GM18867 (cell line): ENCODE results near the gene PPP1R37.

Source experiments
- ATAC-seq: cut with Tn5 transposase; IDR thresholded peaks from one replicate; pipeline ENCODE4 v1.9.1; 2021; ENCODE audit warnings: mild to moderate bottlenecking, moderate library complexity; ENCODE audit not compliant: unreplicated experiment

Gene PPP1R37

DNA sequence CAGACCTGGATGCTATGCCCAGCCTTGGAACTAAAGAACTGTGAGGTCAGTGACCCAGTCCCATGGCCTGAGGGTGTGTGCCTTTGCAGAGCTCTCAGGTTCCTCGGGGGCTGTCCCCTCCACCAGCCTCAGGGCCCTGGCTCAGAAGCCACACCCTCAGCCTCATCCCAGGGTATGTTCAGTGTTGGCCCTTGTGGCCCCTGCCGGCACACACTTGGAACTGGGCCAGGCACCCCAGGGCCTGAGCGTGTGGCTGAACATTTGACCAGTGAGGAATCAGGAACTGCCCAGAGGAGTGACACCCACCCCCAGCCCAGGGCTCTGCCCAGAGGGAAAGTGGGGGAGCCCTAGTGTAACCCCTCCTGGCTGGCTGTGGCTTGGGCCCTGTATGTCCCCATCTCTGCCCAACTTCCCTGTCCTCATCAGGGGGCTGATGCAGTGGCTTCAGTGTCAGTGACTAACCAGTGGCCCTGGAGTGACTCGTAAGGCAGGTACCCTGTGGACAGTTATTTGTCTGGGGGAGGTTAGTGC is 57.8 kb downstream of the PPP1R37 start:
- no peak for ATAC-seq

DNA sequence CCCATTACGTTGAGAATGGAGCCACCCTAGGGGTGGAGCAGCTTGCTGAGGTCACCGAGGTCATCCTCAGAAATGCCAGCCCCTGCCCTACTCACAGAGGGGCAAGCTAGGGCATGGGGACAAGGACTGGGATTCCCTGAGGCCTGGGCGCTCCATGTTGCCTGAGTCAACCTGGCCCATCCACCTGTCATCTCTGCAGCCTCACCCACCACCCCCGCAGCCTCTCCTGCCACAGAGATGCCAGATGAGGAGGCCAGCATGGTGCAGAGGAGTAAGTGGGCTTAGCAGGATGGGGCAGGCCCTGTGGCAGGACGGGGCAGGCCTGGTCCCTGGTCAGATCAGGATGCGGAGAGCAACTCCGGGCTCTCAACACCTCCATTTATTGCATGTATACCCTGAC is 58.3 kb downstream of the PPP1R37 start:
- ATAC-seq: no peak

DNA sequence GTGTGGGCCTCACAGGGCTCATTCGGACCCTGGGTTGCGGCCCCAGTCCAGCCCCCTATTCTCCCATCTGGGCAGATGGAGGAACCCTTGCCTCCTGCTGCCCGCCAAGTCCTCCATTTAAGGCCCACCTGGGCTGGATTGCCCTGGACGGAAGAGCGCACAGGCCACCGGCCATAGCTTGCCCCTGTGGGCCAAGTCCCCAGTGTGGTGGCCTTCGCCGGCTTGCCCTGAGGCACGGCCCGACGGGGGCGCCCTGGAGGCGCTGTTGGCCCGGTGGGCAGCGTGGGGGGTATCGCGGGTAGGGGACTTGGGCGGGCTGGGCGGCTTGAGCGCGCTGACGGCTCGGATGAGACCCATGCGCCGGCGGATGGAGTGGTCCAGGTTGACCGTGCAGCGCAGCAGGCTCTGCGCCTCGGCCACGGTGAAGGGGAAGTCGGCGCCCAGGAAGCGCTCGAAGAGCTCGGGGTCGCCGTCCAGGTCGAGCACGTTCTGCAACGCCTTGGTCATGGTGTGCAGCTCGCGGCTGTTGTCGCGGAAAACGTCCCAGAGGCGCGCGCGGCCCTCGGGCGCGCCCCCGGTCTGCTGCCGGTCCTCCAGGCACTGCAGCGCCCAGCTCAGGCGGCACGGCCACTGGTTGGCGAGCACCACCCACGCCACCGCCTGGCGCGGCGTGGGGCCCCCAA is 59.0 kb downstream of the PPP1R37 start:
- ATAC-seq: no peak

GRCh38 chr19:45152504-45153338 is 59.7 kb downstream of the PPP1R37 start:
- ATAC-seq: no peak

DNA sequence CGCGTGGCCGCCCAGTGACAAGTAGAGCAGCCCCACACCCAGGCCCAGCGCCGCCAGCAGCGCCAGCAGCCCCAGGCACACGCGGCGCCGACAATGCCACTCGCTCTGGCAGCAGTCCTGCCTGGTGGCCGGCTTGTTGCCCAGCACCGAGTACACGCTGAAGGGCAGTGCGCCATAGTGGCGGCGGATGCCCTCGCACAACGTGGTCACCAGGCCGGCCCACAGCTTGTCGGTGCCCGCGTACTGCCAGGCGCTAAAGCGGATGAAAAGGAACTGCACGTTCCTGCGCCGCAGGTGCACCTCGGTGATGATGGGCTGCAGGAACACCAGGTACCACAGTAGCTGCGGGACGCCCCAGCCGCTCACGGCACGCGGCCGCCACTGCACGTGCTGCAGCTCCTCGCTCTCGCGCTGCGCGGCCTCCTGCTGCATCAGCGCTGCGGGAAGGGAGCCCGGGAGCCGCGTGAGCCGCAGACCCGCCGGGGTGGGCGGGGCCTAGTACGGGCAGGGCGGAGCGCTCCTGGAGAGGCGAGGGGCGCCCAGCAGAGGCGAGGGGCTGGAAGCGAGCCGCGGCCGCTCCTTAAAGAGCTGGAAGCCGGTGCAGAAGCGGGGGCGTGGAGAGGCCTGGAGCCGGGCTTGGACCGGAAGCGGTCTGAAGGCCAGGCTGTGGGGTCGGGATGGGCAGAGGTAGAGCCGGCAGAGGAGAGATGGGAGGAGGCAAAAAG is 60.5 kb downstream of the PPP1R37 start:
- no peak for ATAC-seq

DNA sequence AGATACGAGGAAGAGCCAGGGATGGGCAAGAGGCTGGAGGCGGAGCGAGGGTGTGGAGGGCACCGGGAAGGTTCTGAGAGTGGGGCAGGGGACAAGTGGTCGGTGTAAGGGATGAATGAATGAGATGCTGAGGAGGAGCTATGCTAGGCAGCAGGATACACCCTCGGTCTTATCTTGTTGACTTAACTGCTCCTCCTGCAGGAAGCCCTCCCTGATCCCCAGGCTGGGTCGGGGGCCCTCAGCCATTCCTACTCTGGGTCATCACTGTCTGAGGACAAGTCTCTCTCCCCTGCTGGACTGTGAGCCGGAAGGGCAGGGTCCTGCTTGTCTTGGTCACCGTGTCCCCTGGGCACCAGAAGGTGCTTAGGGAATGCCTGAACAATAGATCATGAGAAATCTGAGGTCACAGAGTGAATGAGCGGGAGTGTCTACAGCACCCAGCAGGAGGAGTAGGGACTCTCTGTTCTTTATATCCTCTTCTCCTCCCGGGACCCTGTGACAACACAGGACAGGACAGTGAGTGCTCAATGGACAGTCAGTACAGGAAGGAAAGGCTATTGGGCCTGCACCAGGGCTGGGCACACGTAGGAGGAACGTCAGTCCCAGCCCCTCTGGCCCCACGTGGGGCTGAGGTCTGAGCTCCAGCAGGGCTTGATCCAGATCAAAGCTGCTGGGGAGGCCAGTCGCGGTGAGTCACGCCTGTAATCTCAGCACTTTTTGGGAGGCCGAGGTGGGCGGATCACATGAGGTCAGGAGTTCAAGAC is 61.3 kb downstream of the PPP1R37 start:
- no peak for ATAC-seq

DNA sequence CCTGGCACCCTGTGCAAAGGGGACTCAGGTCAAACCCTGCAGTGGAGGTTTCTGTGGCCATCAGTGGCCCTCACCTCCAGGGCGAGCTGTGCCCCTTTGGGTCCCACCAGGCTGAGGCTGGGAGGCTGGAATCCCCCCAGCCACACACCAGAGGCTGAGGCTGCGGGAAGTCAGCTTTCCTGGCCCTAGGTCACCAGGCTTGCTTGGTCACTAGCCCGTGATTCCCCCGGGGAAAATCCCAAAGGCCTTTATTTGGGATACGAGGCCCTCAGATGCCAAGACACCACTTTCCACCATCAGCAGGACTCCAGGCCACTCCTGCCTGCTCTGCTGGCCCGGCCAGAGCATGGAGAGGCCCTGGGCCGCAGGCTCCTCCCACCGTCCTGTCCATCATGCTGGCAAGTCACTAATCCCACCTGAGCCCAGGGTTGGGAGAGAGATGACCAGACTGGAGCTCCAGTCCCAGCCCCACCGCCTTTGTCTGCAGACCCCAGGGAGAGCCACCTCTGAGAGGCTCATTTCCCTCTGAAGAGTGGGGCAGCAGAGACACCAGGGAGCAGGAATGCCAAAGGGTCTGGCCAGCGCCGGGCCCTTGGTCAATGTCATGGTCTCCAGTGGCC is 63.1 kb downstream of the PPP1R37 start:
- no peak for ATAC-seq

DNA sequence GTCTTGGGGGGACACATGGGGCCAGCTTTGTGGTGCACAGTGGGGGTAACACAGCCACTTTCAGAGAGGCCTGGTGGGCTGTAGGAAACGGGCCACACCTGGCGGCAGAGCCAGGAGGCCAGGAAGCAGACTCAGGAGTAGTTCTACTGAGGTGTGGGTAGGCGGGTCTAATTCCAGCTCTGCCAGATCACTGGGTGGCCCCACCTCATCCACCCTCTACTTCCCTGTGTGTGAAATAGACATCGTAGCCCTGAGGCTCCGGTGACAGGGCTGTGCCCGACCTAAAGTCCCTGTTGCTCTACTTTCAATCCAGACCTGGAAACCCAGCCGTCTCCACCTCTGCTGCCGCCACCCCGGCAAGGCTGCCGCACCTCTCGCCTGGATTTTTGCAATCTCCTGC is 63.8 kb downstream of the PPP1R37 start:
- no peak for ATAC-seq

DNA sequence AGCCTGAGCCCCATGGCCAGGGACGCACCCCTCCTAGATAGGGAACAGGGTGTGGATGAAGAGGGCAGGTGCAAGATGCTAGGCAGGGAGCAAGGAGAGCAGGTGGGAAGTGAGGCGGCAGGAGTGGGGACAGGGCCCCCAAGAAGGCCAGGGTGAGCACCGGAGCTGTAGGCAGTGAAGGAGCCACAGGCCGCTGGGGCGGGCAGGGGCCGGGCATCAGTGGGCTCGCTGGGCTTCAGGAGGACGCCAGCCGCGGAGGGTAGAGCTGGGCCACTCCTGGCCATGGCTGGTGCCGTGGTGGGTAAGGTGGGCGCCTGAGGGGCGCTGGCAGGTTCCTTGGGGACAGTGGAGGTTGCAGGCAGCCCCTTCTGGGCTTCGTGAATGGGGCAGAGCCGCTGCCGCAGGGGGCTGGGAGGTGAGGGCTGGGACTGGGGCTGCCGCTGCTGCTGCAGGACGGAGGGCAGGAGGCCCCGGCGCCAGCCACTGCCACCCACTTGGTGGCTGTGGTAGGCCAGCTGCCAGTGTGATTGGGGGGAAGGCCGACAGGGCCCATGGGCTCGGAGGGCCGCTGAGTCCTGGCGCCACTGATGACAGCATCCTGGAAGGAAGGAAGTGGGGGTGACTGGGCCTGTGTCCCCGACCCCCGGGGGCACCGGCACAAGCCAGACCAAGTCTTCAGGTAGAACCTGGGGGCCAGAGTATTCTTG is 65.7 kb downstream of the PPP1R37 start:
- no peak for ATAC-seq

GRCh38 chr19:45159210-45159970 is 66.4 kb downstream of the PPP1R37 start:
- ATAC-seq: no peak

GRCh38 chr19:45159971-45160324 is 67.0 kb downstream of the PPP1R37 start:
- ATAC-seq: no peak

DNA sequence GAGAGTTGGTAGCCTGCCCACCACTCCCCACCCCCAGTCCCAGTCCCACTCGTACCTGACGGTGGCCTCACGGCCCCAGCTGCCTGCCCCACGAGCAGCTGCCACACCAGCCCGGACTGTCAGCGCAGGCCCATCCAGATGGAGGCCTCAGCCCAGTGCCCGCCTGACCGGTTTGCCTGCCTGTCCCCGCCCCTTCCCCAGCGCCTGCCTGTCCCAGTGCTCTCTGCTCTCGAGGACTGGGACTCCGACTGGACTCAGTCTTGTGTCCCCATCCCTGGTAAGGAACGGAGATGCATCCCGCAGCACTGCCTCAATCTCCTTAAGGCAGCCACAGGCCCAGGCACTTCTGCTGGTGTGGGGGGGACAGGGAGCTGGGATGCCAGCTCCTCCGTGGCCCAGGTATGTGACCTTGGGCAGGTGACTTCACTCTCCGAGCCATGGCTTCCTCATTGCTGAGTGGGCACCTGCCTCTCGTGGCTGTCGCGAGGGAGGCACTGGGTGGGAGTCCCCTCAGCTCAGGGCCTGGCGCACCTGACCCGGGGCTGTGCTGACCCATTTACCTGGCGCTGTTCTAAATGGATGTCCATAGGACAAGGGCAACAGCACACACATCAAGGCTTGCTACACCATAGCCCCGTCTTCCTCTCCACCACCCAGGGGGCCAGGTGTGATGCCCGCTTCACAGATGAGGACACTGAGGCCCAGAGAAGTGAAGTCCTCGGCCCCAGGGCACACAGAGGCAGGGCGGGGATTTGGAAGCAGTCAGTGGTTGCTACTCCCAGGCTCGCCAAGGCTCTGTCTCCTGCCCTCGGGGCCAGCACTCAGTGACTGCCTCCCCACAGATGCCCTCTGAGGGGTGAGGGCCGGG is 68.1 kb downstream of the PPP1R37 start, which contains the start of gene NKPD1:
Gene NKPD1, minus strand, starts transcription at position 113 of the 868 bp plus-strand sequence. CDS start 832 bp downstream, outside the sequence.
- no peak for ATAC-seq

DNA sequence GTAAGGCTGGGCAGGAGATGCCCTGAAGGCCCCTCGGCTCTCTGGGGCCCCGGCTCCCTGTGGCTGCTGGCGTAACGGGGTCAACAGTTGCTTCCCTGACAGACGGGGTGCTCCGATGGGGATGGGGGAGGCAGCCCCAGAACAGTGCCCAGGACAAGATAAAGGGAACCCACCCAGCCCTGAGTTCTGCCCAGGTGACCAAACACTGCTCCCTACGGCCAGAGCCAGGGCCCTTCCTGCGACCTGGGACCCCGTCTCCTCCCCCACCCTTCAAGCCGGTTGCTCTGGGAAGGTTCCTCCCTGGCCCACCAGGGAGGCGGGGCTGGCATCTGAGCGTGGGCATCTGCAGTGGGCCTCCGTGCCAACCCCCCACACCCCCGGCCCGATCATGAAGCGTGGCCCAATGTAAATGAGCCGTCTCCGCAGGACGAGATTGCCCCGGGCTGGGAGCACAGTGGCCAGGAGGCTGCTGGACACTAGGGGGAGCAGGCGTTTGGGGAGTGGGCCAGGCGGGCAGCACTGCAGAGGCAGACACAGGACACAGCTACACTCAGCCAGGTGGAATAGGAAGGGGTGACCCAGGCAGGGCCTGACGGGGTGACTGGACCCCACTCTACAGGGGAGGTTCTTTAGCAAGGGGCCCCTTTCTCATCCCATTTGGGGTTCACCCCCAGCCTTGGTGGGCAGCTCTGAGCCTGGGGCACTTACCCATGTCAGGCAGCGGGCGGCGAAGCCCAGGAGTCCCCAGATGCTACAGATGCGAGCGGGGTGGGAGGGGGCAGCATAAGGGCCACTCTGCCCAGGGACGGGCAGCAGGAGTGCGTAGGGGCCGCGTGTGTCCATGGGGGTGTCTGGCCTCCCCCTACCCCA is 69.0 kb downstream of the PPP1R37 start:
- no peak for ATAC-seq

DNA sequence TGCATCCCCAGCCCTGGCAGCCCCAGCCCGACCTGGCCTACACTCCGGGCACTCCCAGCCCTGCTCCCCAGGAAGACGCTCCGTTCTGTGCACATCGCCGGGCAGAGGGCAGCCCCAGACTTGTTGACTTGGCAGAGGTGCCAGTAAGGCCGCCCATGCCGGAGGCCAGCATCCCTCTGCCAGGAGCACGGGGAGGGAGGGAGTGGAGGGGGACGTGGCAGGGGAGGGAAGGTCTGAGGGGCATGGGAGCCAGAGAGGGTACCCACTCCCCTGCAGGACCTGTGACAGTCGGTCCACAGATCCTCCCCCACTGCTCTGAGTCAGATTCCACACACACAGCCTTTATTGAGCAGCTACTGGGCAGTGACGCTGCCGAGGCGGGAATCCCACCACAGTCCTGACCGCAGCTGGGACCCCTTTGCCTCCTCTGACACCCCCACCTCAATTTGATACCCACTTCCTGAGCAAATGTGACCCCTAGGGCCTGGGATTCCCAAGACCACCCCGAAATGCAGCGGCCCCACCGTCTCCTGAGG is 69.7 kb downstream of the PPP1R37 start:
- ATAC-seq: no peak

GRCh38 chr19:45163156-45163555 is 70.2 kb downstream of the PPP1R37 start:
- no peak for ATAC-seq

GRCh38 chr19:45163751-45164460 is 70.9 kb downstream of the PPP1R37 start:
- no peak for ATAC-seq
